CD4-positive, CD25-positive, alpha-beta regulatory T cell (primary cell): ENCODE results near the gene KRTAP9-7. TPM values are rescaled to one million over a fixed set of nuclear protein-coding genes. Genes with fewer than 3 reads are reported as not detected.
A peak's percentile ranks its signal among the peaks of the same experiment; 100 is the strongest.

Experiments used
- ATAC-seq, 2 donors: fragments of 150-1000 bp; cut with Tn5 transposase; one replicate each; pipeline ENCODE4 v1.10.0; 2021; ENCODE audit warnings: low read depth in 2 of 2, moderate number of reproducible peaks in 2 of 2, moderate library complexity in 1 of 2
- DNase-seq, 3 donors: peaks; one replicate each; pipeline versions ENCODE4 v3.0.0 to v3.0.0-alpha.2; 2012 to 2022; ENCODE audit warnings: mixed read lengths in 1 of 3
- H3K27ac ChIP-seq: one replicate; pipeline ENCODE4 v1.7.0; 2013; ENCODE audit warnings: mild to moderate bottlenecking, low read length; ENCODE audit not compliant: insufficient read depth, poor library complexity, severe bottlenecking
- H3K27me3 ChIP-seq: one replicate; pipeline ENCODE4 v1.7.0; 2013; ENCODE audit warnings: low read length; ENCODE audit not compliant: control insufficient read depth, insufficient read depth
- H3K36me3 ChIP-seq: one replicate; pipeline ENCODE4 v1.7.0; 2013; ENCODE audit warnings: mild to moderate bottlenecking, low read length, moderate library complexity; ENCODE audit not compliant: control insufficient read depth, insufficient read depth
- H3K4me1 ChIP-seq: 2 replicates; pipeline ENCODE4 v1.7.0; 2013; ENCODE audit warnings: mild to moderate bottlenecking, low read length; ENCODE audit not compliant: insufficient read depth, control insufficient read depth, poor library complexity, severe bottlenecking
- H3K4me3 ChIP-seq: one replicate; pipeline ENCODE4 v1.7.0; 2013; ENCODE audit warnings: low read depth, mild to moderate bottlenecking, low read length, moderate library complexity
- H3K9me3 ChIP-seq, 2 experiments: 1 replicate in 1 of 2; 2 replicates in 1 of 2; pipeline ENCODE4 v1.7.0; 2013; ENCODE audit warnings: low read length in 2 of 2, mild to moderate bottlenecking in 1 of 2, moderate library complexity in 1 of 2; ENCODE audit not compliant: control insufficient read depth in 2 of 2
- H3K27ac Mint-ChIP-seq, 3 donors: one replicate each; pipeline ENCODE4 v1.8.0; 2020 to 2022; ENCODE audit warnings: mild to moderate bottlenecking in 3 of 3, mixed read lengths in 3 of 3, moderate library complexity in 2 of 3
- H3K27me3 Mint-ChIP-seq: one replicate; pipeline ENCODE4 v1.8.0; 2022; ENCODE audit warnings: mild to moderate bottlenecking, mixed read lengths
- H3K36me3 Mint-ChIP-seq: one replicate; pipeline ENCODE4 v1.8.0; 2020; ENCODE audit warnings: mixed read lengths
- H3K4me1 Mint-ChIP-seq, 4 donors: one replicate each; pipeline ENCODE4 v1.8.0; 2020 to 2022; ENCODE audit warnings: mixed read lengths in 4 of 4, mild to moderate bottlenecking in 1 of 4
- H3K4me3 Mint-ChIP-seq, 4 donors: one replicate each; pipeline ENCODE4 v1.8.0; 2020 to 2022; ENCODE audit warnings: mild to moderate bottlenecking in 4 of 4, mixed read lengths in 4 of 4, moderate library complexity in 3 of 4
- H3K9me3 Mint-ChIP-seq, 7 donors: one replicate each; pipeline ENCODE4 v1.8.0; 2020 to 2022; ENCODE audit warnings: mixed read lengths in 7 of 7, mild to moderate bottlenecking in 3 of 7, moderate library complexity in 2 of 7
- polyA plus RNA-seq, 4 donors: library from polyadenylated mRNA; unstranded; fragments of 300-500 nt; fragmentation: Illumina TruSeq; gene quantifications; one replicate each; pipeline ENCODE4 v1.2.3, GENCODE V29; 2021
- total RNA-seq: library from RNA; stranded (reverse); gene quantifications from one replicate; pipeline ENCODE4 v1.2.3, GENCODE V29; 2022

The KRTAP9-7 gene
- total and polyA plus RNA-seq, 5 donors from 2014 or later = not detected

- H3K9me3 ChIP-seq = no peaks in the 10 kb centered on the region
- Mint-ChIP-seq H3K27ac (peak overlapping the region in 1 of 3 donors; percentile 55), H3K27me3 (no peaks in the 10 kb centered on the region), H3K4me1 (peaks cover 2 to 39% (median 13%) of the 10 kb centered on the region in 4 donors), H3K9me3 (peaks cover 0 to 6% (median 0%) of the 10 kb centered on the region in 7 donors), H3K36me3 (no peaks in the 10 kb centered on the region), H3K4me3 (no peak overlapping the region)
- no peak overlapping the region for H3K4me3 ChIP-seq
- no peaks in the 10 kb centered on the region for H3K36me3 ChIP-seq
- peaks cover 11% of the 10 kb centered on the region for H3K4me1 ChIP-seq
- no peak for ATAC-seq
- no peak for DNase-seq
- H3K27me3 ChIP-seq = no peaks in the 10 kb centered on the region
- no peak overlapping the region for H3K27ac ChIP-seq
Observed at GRCh38 chr17:41325126-41325525, 49.6 kb downstream of the KRTAP9-7 start.

- Mint-ChIP-seq H3K4me3 (no peak overlapping the region), H3K9me3 (peaks cover 0 to 1% (median 0%) of the 10 kb centered on the region in 7 donors), H3K27me3 (no peaks in the 10 kb centered on the region), H3K4me1 (peaks cover 2 to 36% (median 12%) of the 10 kb centered on the region in 4 donors), H3K36me3 (no peaks in the 10 kb centered on the region), H3K27ac (peak overlapping the region in 1 of 3 donors; percentile 25)
- ATAC-seq (no peak), DNase-seq (no peak)
- H3K9me3 ChIP-seq = no peaks in the 10 kb centered on the region
- peaks cover 11% of the 10 kb centered on the region for H3K4me1 ChIP-seq
- no peak overlapping the region for H3K27ac ChIP-seq
- H3K36me3 ChIP-seq = no peaks in the 10 kb centered on the region
- H3K4me3 ChIP-seq = no peak overlapping the region
- H3K27me3 ChIP-seq = no peaks in the 10 kb centered on the region
Observed at GRCh38 chr17:41325611-41326010, 50.1 kb downstream of the KRTAP9-7 start.

Other genes starting within 250 kb of the KRTAP9-7 start
Only the 30 nearest of the 41 such genes appear.
- not detected for gene KRTAP4-7, start 191.5 kb upstream of the KRTAP9-7 start, total RNA-seq
- not detected for gene KRTAP4-7, start 191.5 kb upstream of the KRTAP9-7 start, polyA plus RNA-seq
- gene KRTAP4-8, start 177.6 kb upstream of the KRTAP9-7 start, total RNA-seq = not detected
- not detected for gene KRTAP4-8, start 177.6 kb upstream of the KRTAP9-7 start, polyA plus RNA-seq
- gene KRTAP4-16, start 173.5 kb upstream of the KRTAP9-7 start, total RNA-seq = not detected
- not detected for gene KRTAP4-16, start 173.5 kb upstream of the KRTAP9-7 start, polyA plus RNA-seq
- gene KRTAP4-9, start 170.3 kb upstream of the KRTAP9-7 start, total RNA-seq = not detected
- not detected for gene KRTAP4-9, start 170.3 kb upstream of the KRTAP9-7 start, polyA plus RNA-seq
- not detected for gene KRTAP4-11, start 157.3 kb upstream of the KRTAP9-7 start, total RNA-seq
- gene KRTAP4-11, start 157.3 kb upstream of the KRTAP9-7 start, polyA plus RNA-seq = not detected
- gene KRTAP4-12, start 151.5 kb upstream of the KRTAP9-7 start, total RNA-seq = not detected
- gene KRTAP4-12, start 151.5 kb upstream of the KRTAP9-7 start, polyA plus RNA-seq = not detected
- gene KRTAP4-6, start 135.2 kb upstream of the KRTAP9-7 start, total RNA-seq = not detected
- gene KRTAP4-6, start 135.2 kb upstream of the KRTAP9-7 start, polyA plus RNA-seq = not detected
- not detected for gene KRTAP4-5, start 125.9 kb upstream of the KRTAP9-7 start, total RNA-seq
- not detected for gene KRTAP4-5, start 125.9 kb upstream of the KRTAP9-7 start, polyA plus RNA-seq
- gene KRTAP4-4, start 115.0 kb upstream of the KRTAP9-7 start, total RNA-seq = not detected
- gene KRTAP4-4, start 115.0 kb upstream of the KRTAP9-7 start, polyA plus RNA-seq = not detected
- not detected for gene KRTAP4-3, start 107.5 kb upstream of the KRTAP9-7 start, total RNA-seq
- not detected for gene KRTAP4-3, start 107.5 kb upstream of the KRTAP9-7 start, polyA plus RNA-seq
- not detected for gene KRTAP4-2, start 97.5 kb upstream of the KRTAP9-7 start, total RNA-seq
- gene KRTAP4-2, start 97.5 kb upstream of the KRTAP9-7 start, polyA plus RNA-seq = not detected
- not detected for gene KRTAP4-1, start 90.8 kb upstream of the KRTAP9-7 start, total RNA-seq
- gene KRTAP4-1, start 90.8 kb upstream of the KRTAP9-7 start, polyA plus RNA-seq = not detected
- not detected for gene KRTAP9-1, start 85.8 kb upstream of the KRTAP9-7 start, total RNA-seq
- not detected for gene KRTAP9-1, start 85.8 kb upstream of the KRTAP9-7 start, polyA plus RNA-seq
- gene KRTAP9-2, start 49.0 kb upstream of the KRTAP9-7 start, total RNA-seq = not detected
- gene KRTAP9-2, start 49.0 kb upstream of the KRTAP9-7 start, polyA plus RNA-seq = not detected
- gene KRTAP9-3, start 43.2 kb upstream of the KRTAP9-7 start, total RNA-seq = not detected
- gene KRTAP9-3, start 43.2 kb upstream of the KRTAP9-7 start, polyA plus RNA-seq = not detected
- gene KRTAP9-8, start 37.7 kb upstream of the KRTAP9-7 start, total RNA-seq = not detected
- not detected for gene KRTAP9-8, start 37.7 kb upstream of the KRTAP9-7 start, polyA plus RNA-seq
- not detected for gene KRTAP9-4, start 26.0 kb upstream of the KRTAP9-7 start, total RNA-seq
- gene KRTAP9-4, start 26.0 kb upstream of the KRTAP9-7 start, polyA plus RNA-seq = not detected
- not detected for gene KRTAP9-9, start 20.3 kb upstream of the KRTAP9-7 start, total RNA-seq
- gene KRTAP9-9, start 20.3 kb upstream of the KRTAP9-7 start, polyA plus RNA-seq = not detected
- gene KRTAP9-6, start 10.3 kb upstream of the KRTAP9-7 start, total RNA-seq = not detected
- gene KRTAP9-6, start 10.3 kb upstream of the KRTAP9-7 start, polyA plus RNA-seq = not detected
- gene KRTAP29-1, start 27.2 kb downstream of the KRTAP9-7 start, total RNA-seq = not detected
- under 1 TPM in 1 of 4 donors, not detected in 3; 0.63 TPM for gene KRTAP29-1, start 27.2 kb downstream of the KRTAP9-7 start, polyA plus RNA-seq
- 0.42 TPM for gene KRTAP16-1, start 33.6 kb downstream of the KRTAP9-7 start, total RNA-seq
- gene KRTAP16-1, start 33.6 kb downstream of the KRTAP9-7 start, polyA plus RNA-seq = under 1 TPM in 1 of 4 donors, not detected in 3; 0.17 TPM
- gene KRTAP17-1, start 40.0 kb downstream of the KRTAP9-7 start, total RNA-seq = not detected
- gene KRTAP17-1, start 40.0 kb downstream of the KRTAP9-7 start, polyA plus RNA-seq = not detected
- not detected for gene KRT33A, start 75.1 kb downstream of the KRTAP9-7 start, total RNA-seq
- not detected for gene KRT33A, start 75.1 kb downstream of the KRTAP9-7 start, polyA plus RNA-seq
- gene KRT33B, start 94.1 kb downstream of the KRTAP9-7 start, total RNA-seq = not detected
- not detected for gene KRT33B, start 94.1 kb downstream of the KRTAP9-7 start, polyA plus RNA-seq
- gene KRT34, start 106.6 kb downstream of the KRTAP9-7 start, total RNA-seq = not detected
- gene KRT34, start 106.6 kb downstream of the KRTAP9-7 start, polyA plus RNA-seq = not detected
- gene KRT31, start 121.9 kb downstream of the KRTAP9-7 start, total RNA-seq = not detected
- not detected for gene KRT31, start 121.9 kb downstream of the KRTAP9-7 start, polyA plus RNA-seq
- gene KRT37, start 148.9 kb downstream of the KRTAP9-7 start, total RNA-seq = not detected
- gene KRT37, start 148.9 kb downstream of the KRTAP9-7 start, polyA plus RNA-seq = not detected
- gene KRT38, start 165.3 kb downstream of the KRTAP9-7 start, total RNA-seq = not detected
- gene KRT38, start 165.3 kb downstream of the KRTAP9-7 start, polyA plus RNA-seq = not detected
- gene KRT32, start 191.7 kb downstream of the KRTAP9-7 start, total RNA-seq = not detected
- gene KRT32, start 191.7 kb downstream of the KRTAP9-7 start, polyA plus RNA-seq = not detected
- not detected for gene KRT35, start 205.5 kb downstream of the KRTAP9-7 start, total RNA-seq
- not detected for gene KRT35, start 205.5 kb downstream of the KRTAP9-7 start, polyA plus RNA-seq